ENCODE measurements around the gene ADK. TPM values are rescaled to one million over a fixed set of nuclear protein-coding genes. Genes with fewer than 3 reads are reported as not detected.

Gene ADK
- total and polyA plus RNA-seq, 2 of the 13 experiments (the other 11 are each of a cell fraction or from before 2014, with no cell fraction given) = 48.6 to 79.1 TPM

DNA sequence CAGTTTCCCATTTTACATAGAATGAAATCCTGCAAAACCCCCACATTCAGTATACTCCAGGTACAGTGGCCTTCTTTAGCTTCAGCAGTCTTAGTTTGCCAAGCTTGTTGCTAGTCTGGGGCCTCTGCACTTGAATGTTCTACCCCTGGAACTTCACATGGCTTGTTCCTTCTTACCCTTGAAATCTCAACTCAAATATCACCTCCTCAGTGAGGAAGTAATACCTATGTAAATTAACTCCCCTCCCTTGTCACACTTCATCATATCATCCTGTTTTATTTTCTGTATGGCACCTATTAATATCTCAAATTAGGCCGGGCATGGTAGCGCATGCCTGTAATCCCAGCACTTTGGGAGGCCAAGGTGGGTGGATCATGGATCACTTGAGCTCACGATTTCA is 511.6 kb downstream of the ADK start:
- no peaks in the 10 kb centered on the region for H3K79me2 ChIP-seq (ENCODE audit: insufficient read depth, low read length)
- TF ChIP-seq, protein P1, sequence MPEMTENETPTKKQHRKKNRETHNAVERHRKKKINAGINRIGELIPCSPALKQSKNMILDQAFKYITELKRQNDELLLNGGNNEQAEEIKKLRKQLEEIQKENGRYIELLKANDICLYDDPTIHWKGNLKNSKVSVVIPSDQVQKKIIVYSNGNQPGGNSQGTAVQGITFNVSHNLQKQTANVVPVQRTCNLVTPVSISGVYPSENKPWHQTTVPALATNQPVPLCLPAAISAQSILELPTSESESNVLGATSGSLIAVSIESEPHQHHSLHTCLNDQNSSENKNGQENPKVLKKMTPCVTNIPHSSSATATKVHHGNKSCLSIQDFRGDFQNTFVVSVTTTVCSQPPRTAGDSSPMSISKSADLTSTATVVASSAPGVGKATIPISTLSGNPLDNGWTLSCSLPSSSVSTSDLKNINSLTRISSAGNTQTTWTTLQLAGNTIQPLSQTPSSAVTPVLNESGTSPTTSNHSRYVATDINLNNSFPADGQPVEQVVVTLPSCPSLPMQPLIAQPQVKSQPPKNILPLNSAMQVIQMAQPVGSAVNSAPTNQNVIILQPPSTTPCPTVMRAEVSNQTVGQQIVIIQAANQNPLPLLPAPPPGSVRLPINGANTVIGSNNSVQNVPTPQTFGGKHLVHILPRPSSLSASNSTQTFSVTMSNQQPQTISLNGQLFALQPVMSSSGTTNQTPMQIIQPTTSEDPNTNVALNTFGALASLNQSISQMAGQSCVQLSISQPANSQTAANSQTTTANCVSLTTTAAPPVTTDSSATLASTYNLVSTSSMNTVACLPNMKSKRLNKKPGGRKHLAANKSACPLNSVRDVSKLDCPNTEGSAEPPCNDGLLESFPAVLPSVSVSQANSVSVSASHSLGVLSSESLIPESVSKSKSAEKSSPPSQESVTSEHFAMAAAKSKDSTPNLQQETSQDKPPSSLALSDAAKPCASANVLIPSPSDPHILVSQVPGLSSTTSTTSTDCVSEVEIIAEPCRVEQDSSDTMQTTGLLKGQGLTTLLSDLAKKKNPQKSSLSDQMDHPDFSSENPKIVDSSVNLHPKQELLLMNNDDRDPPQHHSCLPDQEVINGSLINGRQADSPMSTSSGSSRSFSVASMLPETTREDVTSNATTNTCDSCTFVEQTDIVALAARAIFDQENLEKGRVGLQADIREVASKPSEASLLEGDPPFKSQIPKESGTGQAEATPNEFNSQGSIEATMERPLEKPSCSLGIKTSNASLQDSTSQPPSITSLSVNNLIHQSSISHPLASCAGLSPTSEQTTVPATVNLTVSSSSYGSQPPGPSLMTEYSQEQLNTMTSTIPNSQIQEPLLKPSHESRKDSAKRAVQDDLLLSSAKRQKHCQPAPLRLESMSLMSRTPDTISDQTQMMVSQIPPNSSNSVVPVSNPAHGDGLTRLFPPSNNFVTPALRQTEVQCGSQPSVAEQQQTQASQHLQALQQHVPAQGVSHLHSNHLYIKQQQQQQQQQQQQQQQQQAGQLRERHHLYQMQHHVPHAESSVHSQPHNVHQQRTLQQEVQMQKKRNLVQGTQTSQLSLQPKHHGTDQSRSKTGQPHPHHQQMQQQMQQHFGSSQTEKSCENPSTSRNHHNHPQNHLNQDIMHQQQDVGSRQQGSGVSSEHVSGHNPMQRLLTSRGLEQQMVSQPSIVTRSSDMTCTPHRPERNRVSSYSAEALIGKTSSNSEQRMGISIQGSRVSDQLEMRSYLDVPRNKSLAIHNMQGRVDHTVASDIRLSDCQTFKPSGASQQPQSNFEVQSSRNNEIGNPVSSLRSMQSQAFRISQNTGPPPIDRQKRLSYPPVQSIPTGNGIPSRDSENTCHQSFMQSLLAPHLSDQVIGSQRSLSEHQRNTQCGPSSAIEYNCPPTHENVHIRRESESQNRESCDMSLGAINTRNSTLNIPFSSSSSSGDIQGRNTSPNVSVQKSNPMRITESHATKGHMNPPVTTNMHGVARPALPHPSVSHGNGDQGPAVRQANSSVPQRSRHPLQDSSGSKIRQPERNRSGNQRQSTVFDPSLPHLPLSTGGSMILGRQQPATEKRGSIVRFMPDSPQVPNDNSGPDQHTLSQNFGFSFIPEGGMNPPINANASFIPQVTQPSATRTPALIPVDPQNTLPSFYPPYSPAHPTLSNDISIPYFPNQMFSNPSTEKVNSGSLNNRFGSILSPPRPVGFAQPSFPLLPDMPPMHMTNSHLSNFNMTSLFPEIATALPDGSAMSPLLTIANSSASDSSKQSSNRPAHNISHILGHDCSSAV (CRISPR knock-in tag; IDR thresholded peaks at IDR 0.05; ENCODE audit: borderline replicate concordance) = no peak
- TF ChIP-seq CREB1 (IDR thresholded peaks at IDR 0.05) (no peak), CREB1 (CRISPR knock-in tag; IDR thresholded peaks at IDR 0.05) (no peak), SSRP1 (CRISPR knock-in tag; IDR thresholded peaks at IDR 0.05) (no peak), TAF1 (CRISPR knock-in tag; IDR thresholded peaks at IDR 0.05) (no peak), ZNF775 (CRISPR knock-in tag; IDR thresholded peaks at IDR 0.05; ENCODE audit: borderline replicate concordance) (no peak), TOE1 (CRISPR knock-in tag; IDR thresholded peaks at IDR 0.05) (no peak), ZFAT (CRISPR knock-in tag; conservative IDR thresholded peaks at IDR 0.05) (no peak), ZNF33B (CRISPR knock-in tag; IDR thresholded peaks at IDR 0.05) (no peak), NR2C2 (CRISPR knock-in tag; IDR thresholded peaks at IDR 0.05; ENCODE audit: borderline replicate concordance) (no peak)
- TF ChIP-seq, protein P2, sequence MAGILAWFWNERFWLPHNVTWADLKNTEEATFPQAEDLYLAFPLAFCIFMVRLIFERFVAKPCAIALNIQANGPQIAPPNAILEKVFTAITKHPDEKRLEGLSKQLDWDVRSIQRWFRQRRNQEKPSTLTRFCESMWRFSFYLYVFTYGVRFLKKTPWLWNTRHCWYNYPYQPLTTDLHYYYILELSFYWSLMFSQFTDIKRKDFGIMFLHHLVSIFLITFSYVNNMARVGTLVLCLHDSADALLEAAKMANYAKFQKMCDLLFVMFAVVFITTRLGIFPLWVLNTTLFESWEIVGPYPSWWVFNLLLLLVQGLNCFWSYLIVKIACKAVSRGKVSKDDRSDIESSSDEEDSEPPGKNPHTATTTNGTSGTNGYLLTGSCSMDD (CRISPR knock-in tag; IDR thresholded peaks at IDR 0.05) = no peak
- intact Hi-C loops (cut with micrococcal nuclease; ENCODE audit: unreplicated experiment) = no loop called here
- WGBS (ENCODE audit: low lambda C conversion rate) = 97% methylated on average over 3 of the region's 3 CpGs
- in situ Hi-C loops (cut with HindIII; ENCODE audit: extremely low pct_ligation_motif_present, low pct_unique_long_range_greater_than_20kb) = no loop called here
- DNase-seq (ENCODE audit: low spot score) = no peak
- H3K36me3 ChIP-seq (replicated peaks in 1 of 2; ENCODE audit: control insufficient read depth in 1 of 2, insufficient read depth in 2 of 2, low read length in 2 of 2) = peaks cover 1 to 12% of the 10 kb centered on the region in 2 experiments; a peak in 1 of 5 replicates
- BruUV-seq (replicated peaks) = no TSS peak
- H3K9ac ChIP-seq (ENCODE audit: insufficient read depth, low read depth, low read length) = no peak overlapping the region
- H3K4me1 ChIP-seq (ENCODE audit: insufficient read depth, low read length) = no peaks in the 10 kb centered on the region
- CTCF ChIA-PET (ENCODE audit: low intra/inter-chr PET ratio, low total read pairs) = no interaction called here
- no peak overlapping the region for H3K4me3 ChIP-seq (replicated peaks in 1 of 3; ENCODE audit: insufficient read depth in 1 of 3, low read depth in 2 of 3, low read length in 3 of 3)
- H3K27ac ChIP-seq (ENCODE audit: extremely low read length, insufficient read depth, low read length) = no peak overlapping the region
- H3K9me3 ChIP-seq (ENCODE audit: low read length) = no peaks in the 10 kb centered on the region
- POLR2A ChIA-PET = no interaction called here
- FAIRE-seq = no peak
- no peaks in the 10 kb centered on the region for H3K27me3 ChIP-seq (ENCODE audit: control insufficient read depth in 1 of 2, insufficient read depth in 2 of 2, low read length in 2 of 2)
- no peaks in the 10 kb centered on the region for H4K20me1 ChIP-seq (ENCODE audit: insufficient read depth, low read length)
- H3K4me2 ChIP-seq (ENCODE audit: low read depth, low read length) = no peak overlapping the region
- H2AFZ ChIP-seq (ENCODE audit: low read length) = no peak overlapping the region
- no peak for ATAC-seq
